Muscle layer of colon (tissue), 2 donors: ENCODE data around the gene SLC1A4.
A peak's percentile ranks its signal among the peaks of the same experiment; 100 is the strongest.

Source experiments
- H3K27ac ChIP-seq: one replicate; pipeline ENCODE4 v1.7.0; 2013; ENCODE audit warnings: low read depth, mild to moderate bottlenecking, low read length, moderate library complexity
- H3K27me3 ChIP-seq, 2 donors: one replicate each; pipeline ENCODE4 v1.7.0; 2013; ENCODE audit warnings: low read length in 2 of 2, mild to moderate bottlenecking in 2 of 2; ENCODE audit not compliant: insufficient read depth in 2 of 2, control insufficient read depth in 1 of 2
- H3K36me3 ChIP-seq: one replicate; pipeline ENCODE4 v1.7.0; 2013; ENCODE audit warnings: mild to moderate bottlenecking, low read length; ENCODE audit not compliant: insufficient read depth
- H3K4me1 ChIP-seq: one replicate; pipeline ENCODE4 v1.7.0; 2013; ENCODE audit warnings: mild to moderate bottlenecking, low read length; ENCODE audit not compliant: insufficient read depth
- H3K4me3 ChIP-seq, 2 donors: one replicate each; pipeline ENCODE4 v1.7.0; 2013; ENCODE audit warnings: low read length in 2 of 2, low read depth in 1 of 2, mild to moderate bottlenecking in 1 of 2, moderate library complexity in 1 of 2
- H3K9ac ChIP-seq: one replicate; pipeline ENCODE4 v1.7.0; 2013; ENCODE audit warnings: low read length
- H3K9me3 ChIP-seq: one replicate; pipeline ENCODE4 v1.7.0; 2013; ENCODE audit warnings: mild to moderate bottlenecking, low read length
- donor health status: abdominal sarcoma.
- donor health status: Adenocarcinoma of cecum.

The SLC1A4 gene

DNA sequence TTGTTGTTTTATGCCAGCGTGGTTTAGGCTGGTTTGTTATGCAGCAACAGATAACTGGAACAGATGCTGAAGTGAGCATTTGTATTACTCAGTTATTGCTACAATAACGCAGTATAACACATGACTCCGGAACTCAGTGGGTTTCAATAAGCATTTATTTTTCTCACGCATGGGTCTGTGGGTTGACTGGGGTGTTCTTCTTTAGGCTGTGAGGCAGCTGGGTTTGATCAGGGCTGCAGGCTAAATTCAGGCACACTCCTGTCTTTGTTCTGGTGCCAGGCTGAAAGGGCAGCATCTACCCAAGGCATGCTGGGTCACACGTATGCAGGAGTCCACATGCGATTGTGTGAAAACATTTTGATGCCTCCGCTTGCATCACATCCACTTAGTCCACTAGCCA, 3.8 kb upstream of the SLC1A4 start:
- H3K9ac ChIP-seq, result no peak overlapping the region
- no peaks in the 10 kb centered on the region for H3K27me3 ChIP-seq
- H3K9me3 ChIP-seq, result no peaks in the 10 kb centered on the region
- no peaks in the 10 kb centered on the region for H3K36me3 ChIP-seq
- H3K4me1 ChIP-seq, result peaks cover 6% of the 10 kb centered on the region
- H3K4me3 ChIP-seq, result no peak overlapping the region
- no peak overlapping the region for H3K27ac ChIP-seq

DNA sequence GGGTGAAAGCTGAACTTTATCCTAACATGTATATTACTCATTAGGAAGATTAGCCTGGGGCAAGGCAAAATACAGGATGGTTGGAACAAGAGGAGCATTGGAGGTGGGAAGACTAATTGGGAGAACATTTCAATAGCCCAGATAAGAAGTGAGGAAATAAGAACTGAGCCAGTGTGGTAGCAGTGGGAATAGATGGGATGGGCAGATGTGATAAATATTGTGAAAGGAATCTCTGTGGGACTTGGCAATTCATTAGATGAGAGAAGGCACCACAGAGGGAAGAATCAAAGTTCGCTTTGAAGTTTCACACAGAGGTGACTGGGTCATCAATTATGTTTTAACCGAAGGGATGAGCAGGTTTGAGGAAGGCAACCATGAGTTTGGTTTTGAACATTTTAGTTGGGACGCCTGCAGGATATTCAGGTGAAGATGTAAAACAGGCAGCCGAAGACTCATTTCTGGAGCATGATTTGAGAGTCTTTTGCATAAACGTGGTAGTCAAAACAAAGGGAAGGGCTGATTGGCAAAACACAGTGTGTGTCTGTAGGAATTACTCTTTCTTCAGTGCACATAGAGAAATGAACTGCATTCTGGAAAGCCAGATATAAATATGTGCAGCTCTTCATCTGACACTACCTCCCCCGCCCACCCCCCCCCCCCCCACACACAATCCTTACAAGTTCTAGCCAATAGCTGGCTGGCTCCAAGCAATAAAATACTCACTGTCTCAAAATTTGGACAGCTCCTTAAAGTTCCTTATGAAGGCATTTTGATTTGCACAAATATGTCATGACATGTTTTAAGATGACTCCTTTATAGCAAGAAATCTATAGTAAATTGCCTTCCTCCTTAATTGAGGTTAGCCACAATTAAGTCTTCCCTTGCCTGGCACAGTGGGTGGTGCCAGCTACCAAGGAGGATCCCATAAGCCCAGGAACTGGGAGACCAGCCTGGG, 1.9 kb upstream of the SLC1A4 start:
- H3K27me3 ChIP-seq, result no peaks in the 10 kb centered on the region
- H3K9me3 ChIP-seq, result no peaks in the 10 kb centered on the region
- H3K4me1 ChIP-seq, result peaks cover 9% of the 10 kb centered on the region
- H3K9ac ChIP-seq, result no peak overlapping the region
- H3K4me3 ChIP-seq, result no peak overlapping the region
- no peaks in the 10 kb centered on the region for H3K36me3 ChIP-seq
- no peak overlapping the region for H3K27ac ChIP-seq

DNA sequence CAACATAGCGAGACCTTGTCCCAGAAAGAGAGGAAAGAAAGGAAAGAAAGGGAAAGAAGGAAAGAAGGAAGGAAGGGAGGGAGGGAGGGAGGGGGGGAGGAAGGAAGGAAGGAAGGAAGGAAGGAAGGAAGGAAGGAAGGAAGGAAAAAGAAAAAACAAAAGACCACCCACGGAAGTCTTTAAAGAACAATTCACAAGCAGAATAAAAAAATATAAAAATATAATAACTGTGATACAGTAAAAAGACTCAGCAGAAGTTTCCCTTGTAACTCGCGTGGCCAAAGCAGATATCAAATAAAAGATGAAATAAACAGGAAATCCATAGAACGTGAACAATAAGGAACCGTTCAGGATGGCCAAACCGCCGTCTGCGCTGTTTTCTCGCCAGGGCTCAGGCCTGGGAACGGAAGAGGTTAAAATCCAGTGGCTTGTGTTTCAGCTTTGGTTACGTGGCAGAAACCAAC, 1.2 kb upstream of the SLC1A4 start:
- no peaks in the 10 kb centered on the region for H3K9me3 ChIP-seq
- H3K9ac ChIP-seq, result peak overlapping the region; percentile 66
- no peaks in the 10 kb centered on the region for H3K27me3 ChIP-seq
- peaks cover 9% of the 10 kb centered on the region for H3K4me1 ChIP-seq
- H3K4me3 ChIP-seq, result peak overlapping the region; percentile 80 to 89
- H3K36me3 ChIP-seq, result no peaks in the 10 kb centered on the region
- H3K27ac ChIP-seq, result peak overlapping the region; percentile 79

DNA sequence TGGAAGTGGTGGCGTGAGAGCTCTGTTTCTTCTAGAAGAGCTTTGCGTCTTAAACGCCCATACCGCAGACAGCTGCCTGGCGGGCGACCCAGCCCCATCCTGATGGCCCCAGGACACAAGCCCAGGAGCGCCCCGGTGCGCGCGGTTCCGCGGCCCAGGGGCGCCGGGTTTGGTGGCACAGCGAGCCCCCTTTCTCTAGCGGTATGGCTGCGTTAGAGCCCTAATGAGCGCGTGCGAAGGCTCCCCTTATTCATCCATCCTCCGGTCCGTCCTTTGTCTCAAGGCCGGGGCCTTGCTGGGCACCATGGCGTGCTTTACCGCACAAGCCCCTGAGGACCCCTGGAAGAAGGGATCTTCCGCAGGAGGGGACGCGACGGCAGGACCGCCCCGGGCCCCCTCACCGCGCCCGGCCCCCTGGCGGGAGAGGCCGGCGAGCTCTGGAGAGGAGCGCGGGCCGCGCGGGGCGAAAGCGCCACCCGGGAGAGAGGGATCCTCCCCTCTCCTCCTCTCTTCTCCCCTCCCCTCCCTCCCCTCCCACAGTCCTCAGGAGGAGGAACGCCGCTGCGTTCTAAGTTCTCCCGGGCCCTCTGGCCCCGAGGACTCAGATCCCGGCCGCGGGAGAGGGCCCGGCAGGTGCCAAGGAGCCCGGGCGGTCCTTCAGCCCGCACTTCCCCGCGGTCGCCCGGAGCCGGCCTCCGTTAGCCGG, 626 bp upstream of the SLC1A4 start:
- H3K4me1 ChIP-seq, result peaks cover 9% of the 10 kb centered on the region
- H3K36me3 ChIP-seq, result no peaks in the 10 kb centered on the region
- peak overlapping the region; percentile 66 for H3K9ac ChIP-seq

DNA sequence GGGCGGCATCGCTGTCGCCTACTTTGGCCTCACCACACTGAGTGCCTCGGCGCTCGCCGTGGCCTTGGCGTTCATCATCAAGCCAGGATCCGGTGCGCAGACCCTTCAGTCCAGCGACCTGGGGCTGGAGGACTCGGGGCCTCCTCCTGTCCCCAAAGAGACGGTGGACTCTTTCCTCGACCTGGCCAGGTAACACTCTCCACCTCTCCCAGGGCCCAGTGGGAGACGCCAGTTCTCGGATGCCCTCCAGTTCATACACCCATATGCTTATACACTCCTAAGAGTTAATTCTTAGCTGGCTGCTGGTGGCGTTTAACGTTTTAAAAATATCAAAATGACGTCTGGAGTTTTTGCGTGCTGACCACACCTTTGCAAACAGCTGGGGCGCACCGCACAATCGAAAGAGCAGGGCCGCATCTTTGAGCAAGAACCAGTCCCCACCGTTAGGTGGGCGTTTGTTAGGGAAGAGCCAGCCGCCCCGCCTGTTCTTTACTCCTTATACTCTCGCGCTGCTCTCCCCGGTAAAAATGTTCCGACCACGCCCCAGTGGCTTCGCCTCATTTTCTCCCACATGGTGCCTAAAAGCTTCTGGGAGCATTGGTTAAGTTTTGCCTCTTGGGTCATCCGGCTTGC, 899 bp downstream of the SLC1A4 start:
- Histone ChIP-seq H3K36me3 (no peaks in the 10 kb centered on the region), H3K27me3 (no peaks in the 10 kb centered on the region), H3K27ac (no peak overlapping the region), H3K9ac (no peak overlapping the region), H3K9me3 (no peaks in the 10 kb centered on the region), H3K4me3 (peak overlapping the region; percentile 66 to 89), H3K4me1 (peaks cover 9% of the 10 kb centered on the region)

More for the DNA sequence above, 626 bp upstream of the SLC1A4 start:
- H3K4me3 ChIP-seq, result peak overlapping the region; percentile 80 to 89
- H3K9me3 ChIP-seq, result no peaks in the 10 kb centered on the region
- peak overlapping the region; percentile 79 for H3K27ac ChIP-seq
- no peaks in the 10 kb centered on the region for H3K27me3 ChIP-seq

DNA sequence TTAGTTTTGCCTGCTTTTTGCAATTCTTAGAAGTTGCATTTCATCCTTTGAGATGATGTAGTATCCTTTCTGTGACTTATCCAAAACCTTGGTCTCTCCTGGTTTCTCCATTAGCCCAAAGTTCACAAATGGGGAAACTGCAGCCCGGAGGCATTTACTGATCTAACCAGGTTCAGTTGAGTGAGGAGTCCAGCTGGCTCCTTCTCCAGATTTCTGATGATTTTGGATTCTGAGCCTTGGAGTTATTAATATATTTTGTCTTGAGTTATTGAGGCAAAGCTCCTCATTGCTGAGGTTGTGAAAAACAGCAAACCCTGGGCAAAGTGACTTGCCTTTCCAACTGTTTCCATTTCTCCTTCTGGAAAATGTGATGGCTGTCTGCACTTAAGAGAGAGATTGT, 1.7 kb downstream of the SLC1A4 start:
- Histone ChIP-seq H3K4me3 (no peak overlapping the region), H3K9ac (no peak overlapping the region), H3K27me3 (no peaks in the 10 kb centered on the region), H3K4me1 (peaks cover 9% of the 10 kb centered on the region), H3K9me3 (no peaks in the 10 kb centered on the region), H3K36me3 (no peaks in the 10 kb centered on the region), H3K27ac (no peak overlapping the region)

DNA sequence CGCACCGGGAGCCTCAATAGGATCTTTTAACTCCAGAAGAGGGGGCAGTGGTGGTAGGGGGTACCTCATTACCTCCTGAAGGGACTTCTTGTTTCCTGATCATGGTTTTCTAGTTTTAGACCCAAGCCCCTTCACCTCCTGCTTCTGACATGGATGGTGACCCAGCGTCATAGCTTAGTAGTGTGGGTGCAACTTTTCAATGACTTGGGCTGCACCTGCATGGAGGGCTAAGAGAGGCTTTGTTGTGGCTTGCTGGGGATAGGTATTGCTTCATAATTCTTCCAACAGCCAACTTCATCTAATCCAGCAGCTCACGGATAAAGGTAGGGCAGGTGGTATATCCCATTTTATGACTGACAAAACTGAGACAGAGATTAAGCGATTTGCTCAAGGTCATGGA, 3.0 kb downstream of the SLC1A4 start:
- Histone ChIP-seq H3K27me3 (no peaks in the 10 kb centered on the region), H3K4me1 (peaks cover 9% of the 10 kb centered on the region), H3K9ac (no peak overlapping the region), H3K36me3 (no peaks in the 10 kb centered on the region), H3K27ac (no peak overlapping the region), H3K4me3 (no peak overlapping the region), H3K9me3 (no peaks in the 10 kb centered on the region)

DNA sequence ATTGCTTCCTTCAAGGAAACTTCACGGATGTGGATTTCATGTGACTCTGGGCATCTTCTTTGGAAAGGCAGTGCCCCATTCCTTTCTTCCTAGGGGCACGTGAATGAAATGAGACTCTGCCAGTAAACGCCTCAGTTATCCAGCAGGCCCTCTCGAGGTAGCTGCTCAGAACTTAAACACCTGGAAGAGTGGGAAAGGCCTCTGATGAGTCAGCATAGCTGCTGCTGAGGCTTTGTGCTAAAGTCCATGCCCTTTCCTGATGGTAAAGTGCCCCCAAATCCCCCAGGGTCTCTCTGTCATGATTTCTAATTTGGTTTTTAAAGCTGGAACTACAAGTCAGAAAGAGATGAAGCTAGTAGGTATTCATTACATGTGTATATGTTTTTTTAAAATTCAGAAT, 3.8 kb downstream of the SLC1A4 start:
- H3K27ac ChIP-seq, result no peak overlapping the region
- H3K27me3 ChIP-seq, result no peaks in the 10 kb centered on the region
- no peaks in the 10 kb centered on the region for H3K9me3 ChIP-seq
- H3K4me3 ChIP-seq, result no peak overlapping the region
- H3K9ac ChIP-seq, result no peak overlapping the region
- peaks cover 9% of the 10 kb centered on the region for H3K4me1 ChIP-seq
- no peaks in the 10 kb centered on the region for H3K36me3 ChIP-seq

DNA sequence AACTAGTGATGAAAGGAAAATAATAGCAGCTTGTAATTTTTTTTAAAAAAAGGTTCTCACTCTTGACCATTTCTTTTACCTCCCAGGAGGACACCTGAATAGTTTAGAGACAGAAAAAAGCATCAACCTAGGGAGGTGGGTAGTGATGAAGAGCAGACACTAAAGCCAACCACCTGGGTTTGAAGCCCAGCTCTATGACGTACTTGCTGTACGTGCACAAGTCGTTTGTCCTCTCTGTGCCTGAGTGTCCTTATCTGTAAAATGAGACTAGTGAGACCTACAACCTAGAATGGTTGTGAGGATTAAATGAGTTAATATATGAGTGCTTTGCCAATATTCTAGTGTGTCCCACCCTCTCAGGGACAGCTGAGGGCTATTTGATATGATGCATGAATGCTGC, 5.8 kb downstream of the SLC1A4 start:
- no peaks in the 10 kb centered on the region for H3K27me3 ChIP-seq
- peaks cover 14% of the 10 kb centered on the region for H3K4me1 ChIP-seq
- H3K27ac ChIP-seq, result no peak overlapping the region
- H3K4me3 ChIP-seq, result no peak overlapping the region
- H3K9me3 ChIP-seq, result no peaks in the 10 kb centered on the region
- no peaks in the 10 kb centered on the region for H3K36me3 ChIP-seq
- no peak overlapping the region for H3K9ac ChIP-seq

DNA sequence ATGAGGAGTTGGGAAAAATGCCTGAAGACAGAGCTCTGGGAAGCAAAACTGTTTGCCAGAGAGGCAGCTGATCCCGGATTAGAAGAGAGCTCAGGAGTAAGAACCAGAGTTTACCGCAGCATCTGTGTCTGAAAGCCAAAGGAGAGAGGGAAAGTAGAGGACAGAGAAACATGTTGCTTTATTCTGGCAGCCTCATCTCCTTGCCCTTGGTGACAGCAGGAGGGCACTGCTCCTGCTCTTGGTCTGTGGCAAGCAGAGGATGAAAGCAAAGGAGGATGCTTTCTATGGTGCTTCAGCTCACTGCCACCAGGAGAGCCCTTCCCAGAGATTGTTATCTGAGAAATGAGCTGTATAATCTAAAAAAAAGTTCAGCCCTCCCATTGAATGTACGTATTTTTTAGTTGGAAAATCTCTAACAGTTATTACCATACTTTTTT, 7.7 kb downstream of the SLC1A4 start:
- Histone ChIP-seq H3K9me3 (no peaks in the 10 kb centered on the region), H3K27ac (no peak overlapping the region), H3K36me3 (no peaks in the 10 kb centered on the region), H3K4me3 (no peak overlapping the region), H3K9ac (no peak overlapping the region), H3K4me1 (peaks cover 7% of the 10 kb centered on the region), H3K27me3 (no peaks in the 10 kb centered on the region)

DNA sequence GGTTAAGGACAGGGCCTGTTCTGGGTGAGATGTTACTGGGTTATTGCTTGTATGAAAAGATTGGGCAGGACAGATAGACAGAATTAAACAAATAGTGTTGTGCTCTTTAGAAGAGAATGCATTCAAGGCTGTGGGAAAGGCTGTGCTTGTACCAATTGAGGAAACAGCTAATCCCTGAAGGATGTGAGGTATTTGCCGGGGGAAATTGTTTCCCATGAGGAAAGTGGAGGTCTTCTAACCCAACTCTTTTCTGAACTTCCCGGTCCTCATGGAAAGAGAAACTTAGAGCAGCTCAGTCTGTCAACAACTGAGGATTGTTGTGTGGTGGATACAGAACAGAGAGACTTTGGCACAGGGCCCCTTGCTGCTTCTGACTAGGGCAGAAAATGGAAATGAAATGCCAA, 9.5 kb downstream of the SLC1A4 start:
- Histone ChIP-seq H3K27me3 (no peaks in the 10 kb centered on the region), H3K4me3 (no peak overlapping the region), H3K27ac (no peak overlapping the region), H3K4me1 (peaks cover 7% of the 10 kb centered on the region), H3K9me3 (no peaks in the 10 kb centered on the region), H3K36me3 (no peaks in the 10 kb centered on the region), H3K9ac (no peak overlapping the region)
